GM19467 (cell line): ENCODE results near the gene INPP4A.

Experiments
- ATAC-seq: cut with Tn5 transposase; IDR thresholded peaks from one replicate; pipeline ENCODE4 v1.9.1; 2021; ENCODE audit warnings: mild to moderate bottlenecking, moderate library complexity; ENCODE audit not compliant: unreplicated experiment

The INPP4A gene

DNA sequence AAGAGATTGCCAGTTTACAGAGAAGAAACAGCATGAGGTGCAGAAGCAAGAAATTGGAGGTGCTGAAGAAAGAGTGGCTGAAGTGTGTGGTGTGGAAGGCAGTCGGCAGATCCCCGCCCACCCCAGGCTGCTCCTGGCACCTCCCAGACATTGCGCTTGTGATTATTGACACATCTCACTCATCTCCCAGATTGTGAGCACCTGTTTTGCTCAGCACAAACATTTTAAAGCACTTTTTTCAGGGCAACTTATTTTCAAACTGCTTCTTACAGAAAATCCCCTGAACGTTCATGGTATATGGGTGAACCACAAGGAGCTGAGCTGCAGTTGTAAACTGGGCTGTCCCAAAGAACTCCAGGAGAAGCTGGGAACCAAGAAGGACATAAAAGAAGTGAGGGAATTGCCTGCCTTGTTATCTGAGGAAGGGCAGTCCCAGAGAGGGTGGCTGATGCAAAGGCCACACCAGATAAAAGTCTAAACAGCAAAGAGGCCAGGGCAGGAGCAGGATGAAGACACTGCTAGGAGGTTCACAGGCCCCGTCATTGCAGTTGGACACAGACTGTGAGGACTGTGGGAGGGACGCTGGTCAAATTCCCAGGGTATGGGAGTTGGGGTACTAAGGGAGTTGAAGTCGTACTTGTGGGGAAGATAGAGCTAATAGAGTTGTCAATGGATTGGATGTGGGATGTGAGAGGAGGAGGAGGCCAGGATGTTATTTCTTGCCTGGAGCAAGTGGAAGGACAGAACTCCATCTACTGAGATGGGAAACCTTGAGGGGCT is 65.1 kb downstream of the INPP4A start:
- no peak for ATAC-seq

DNA sequence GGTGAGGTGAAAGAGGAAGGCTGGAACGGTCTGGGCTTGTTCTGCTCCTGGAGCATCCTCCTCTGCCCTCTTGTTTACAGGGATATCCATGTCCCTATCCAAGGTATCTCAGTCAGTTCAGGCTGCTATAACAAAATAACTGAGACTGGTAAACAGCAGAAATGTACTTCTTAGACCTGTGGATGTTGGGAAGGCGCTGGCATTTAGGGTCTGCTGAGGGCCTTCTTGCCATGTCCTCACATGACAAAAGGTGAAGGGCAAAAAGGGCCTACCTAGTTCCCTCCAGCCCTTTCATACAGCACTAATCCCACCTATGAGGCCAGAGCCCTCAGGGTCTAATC is 65.6 kb downstream of the INPP4A start:
- ATAC-seq, result no peak

DNA sequence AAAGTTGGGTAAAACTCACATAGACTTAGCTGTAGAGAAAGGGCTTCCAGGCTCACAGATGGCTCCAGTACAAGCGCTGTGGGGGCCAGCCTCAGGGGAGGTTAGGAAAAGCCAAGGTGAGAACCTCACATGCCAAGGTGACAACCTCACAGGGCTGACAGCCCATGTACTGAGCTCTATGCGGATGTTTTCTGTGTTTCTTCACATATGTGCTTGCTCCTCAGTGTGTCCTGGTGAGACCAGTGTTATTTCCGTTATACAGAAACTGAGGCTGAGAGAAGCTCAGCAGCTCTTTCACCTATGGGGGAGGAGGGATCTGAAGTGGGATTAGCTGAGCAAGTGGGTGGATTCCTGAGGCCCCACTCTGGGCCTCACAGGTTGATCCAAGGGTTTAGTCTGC is 67.3 kb downstream of the INPP4A start:
- ATAC-seq, result no peak

DNA sequence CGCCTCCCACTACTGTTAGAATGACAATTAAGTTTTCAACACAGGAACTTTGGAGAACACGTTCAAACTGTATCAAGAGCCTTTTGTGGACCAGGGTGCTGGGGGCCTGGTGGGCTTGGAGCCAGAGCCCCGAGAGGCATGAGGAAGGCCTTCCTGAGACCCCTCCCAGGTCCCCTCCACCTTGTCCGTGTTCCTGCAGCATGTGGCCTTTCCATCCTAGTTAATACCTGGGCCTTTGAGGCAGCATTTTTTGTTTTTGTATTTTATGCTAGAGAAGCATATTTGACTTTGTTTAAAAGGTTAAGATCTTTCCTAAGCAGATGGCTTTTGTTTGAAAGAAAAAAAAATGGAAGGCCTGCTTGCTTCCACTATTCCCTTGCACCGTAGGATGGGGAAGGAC is 68.0 kb downstream of the INPP4A start:
- ATAC-seq, result no peak

DNA sequence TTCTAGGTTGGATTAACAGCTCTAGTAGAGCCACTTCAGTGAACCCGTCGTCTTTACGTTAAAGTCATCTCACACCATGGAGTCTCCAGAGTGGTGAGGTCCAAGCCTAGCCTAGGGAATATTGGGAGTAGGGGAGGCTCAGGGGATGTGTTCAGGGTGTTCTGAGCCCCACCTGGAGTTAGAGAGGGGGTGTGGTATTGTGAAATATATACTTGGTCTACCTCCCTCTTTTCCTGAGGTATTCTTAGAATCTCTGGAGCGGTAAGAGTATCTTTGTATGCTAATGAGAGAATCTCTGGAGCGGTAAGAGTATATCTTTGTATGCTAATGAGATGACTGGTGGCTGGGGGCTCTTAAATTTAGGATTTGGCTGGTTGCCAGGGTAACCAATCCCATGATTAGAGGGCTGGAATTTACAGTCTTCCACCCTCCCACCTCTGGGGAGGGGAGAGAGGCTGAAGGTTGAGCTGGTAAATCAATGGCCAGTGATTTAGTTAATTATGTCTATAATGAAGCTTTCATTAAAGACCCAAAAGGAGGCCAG is 69.5 kb downstream of the INPP4A start:
- no peak for ATAC-seq

DNA sequence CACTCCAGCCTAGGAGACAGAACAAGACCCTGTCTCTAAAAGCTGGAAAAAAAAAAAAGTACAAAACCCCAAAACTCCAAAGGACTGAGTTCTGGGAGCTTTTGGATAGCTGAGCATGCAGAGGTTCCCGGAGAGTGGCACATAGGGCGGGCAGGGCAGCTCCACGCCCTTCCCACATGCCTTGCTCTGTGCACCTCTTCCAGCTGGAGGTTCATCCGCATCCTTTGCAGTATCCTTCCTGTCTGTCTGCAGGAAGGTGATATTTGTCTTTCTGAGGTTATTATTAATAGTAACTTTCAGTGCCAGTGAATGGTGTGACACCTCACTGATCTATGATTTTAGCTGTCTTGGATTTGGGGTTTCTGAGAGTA is 70.2 kb downstream of the INPP4A start:
- no peak for ATAC-seq

DNA sequence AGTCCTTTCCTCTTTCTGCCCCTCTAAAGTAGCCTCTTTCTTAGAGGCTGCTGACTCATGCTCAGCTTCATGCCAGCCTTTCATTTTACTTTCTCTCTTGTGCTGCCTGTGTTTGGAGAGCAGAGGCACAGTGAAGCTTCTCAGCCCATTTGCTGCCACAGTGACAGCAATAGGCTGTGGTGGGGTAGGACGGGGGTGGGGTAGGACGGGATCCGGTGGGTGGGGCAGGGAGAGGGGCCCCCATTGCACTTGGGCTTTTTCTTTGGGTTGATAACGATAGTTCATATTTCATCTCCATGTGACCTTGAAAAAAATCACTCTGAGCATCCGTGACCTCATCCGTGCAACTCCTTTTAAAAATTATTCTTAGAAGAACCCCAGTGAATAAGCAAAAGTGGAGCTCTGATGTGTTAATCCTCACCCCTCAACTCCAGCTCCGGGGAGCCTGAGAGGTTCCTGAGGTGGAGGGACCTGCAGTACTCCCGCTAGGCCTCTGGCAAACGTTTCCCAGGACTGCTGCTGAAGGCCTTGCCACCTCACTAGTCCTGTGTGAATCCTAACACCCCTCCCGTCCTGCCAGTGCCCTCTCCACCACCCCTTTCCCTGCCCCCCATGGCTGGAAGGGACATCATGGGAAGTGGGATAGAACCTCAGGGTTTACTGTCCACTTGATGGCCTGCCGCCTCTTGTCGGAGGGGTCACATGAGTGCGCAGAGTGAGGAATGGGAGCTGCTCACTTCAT is 70.8 kb downstream of the INPP4A start:
- ATAC-seq, result no peak

DNA sequence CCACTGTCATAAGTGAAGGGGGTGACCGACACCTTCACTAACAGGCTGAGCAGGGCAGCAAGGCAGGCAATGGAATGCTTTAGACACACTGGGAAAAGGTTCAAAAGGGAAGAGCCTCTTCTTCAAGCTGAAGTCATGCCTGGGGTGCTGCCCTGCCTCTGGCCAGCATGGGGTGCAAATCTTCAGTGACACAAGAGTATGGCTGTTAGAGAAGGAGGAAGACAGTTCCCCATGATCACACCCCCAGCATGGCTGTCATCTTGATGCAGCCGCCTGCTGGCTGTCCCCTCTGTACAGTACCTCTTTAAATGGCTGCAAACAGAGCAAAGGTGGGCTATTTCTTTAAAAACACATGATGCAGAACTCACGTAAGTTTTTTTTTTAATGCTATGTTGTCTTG is 71.9 kb downstream of the INPP4A start:
- no peak for ATAC-seq

DNA sequence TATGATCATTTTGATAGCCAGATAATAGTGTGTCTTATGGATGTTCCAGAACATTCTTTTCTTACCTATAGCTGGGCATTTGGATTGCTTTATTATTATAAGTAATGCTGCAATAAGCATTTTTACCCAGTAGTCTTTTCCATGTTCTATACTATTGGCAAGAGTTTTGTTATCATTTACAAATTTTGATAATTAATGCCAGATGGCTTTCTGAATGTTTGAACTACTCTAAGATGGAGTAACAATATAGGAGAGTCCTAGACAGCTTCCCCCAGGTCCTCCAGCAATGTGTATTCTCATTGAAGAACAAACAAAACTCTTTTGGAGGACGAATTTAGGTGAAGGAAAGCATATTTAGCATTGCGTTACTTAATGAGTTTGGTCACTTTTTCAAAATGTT is 73.0 kb downstream of the INPP4A start:
- no peak for ATAC-seq

DNA sequence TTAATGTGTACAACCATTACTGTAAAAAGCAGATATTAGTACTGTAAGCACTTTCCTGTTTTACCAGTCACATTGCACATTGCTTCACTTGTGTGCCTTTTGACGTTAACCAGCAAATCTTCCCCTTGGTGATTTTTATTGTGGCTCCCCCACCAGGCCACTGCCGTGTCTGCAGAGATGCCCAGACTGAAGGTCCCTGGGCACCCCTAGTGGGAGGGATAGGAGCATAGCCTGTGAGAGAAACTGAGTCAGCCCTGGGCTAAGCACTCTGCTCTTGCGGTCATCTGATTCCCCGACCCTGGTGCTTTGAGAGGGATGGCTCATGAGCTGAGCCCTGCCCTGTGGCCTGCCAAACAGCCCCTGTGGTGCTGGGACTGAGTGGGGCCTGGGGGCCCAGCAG is 73.4 kb downstream of the INPP4A start:
- no peak for ATAC-seq

DNA sequence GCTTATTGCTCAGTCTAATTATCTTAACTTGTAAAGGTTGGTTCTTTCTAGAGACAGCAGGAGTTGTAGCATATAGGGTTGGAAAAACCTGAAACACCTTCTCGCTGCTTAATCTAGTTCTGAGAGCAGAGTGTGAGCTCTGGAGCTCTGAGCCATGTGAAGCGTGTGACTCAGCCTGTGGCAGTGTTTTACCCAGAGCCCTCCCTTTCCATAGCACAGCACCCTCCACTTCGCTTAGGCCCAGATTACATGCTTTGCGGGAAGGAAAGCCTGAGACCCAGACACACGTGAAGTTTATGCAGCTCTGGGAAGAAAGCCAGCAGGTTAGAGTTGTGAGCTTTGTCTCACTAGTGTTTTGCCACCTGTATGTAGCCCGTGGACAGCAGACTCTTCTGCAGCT is 74.5 kb downstream of the INPP4A start:
- no peak for ATAC-seq

DNA sequence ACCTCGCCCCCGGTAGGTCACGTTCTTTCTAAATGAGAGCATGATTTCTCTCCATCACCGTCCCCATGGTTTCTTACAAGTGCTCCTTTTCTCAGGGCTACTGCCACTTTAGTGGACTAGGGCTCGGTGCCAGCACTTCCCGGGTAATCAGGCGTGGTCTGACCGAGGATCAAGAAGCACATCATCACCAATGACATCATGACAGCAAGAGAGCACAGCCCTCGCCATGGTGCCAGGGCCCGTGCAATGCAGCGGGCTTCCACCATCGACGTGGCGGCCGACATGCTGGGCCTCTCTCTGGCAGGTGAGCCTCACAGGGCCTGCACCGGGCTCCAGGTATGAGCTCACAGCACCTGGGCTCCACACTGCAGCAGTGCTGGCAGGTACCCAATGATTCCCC is 75.2 kb downstream of the INPP4A start:
- ATAC-seq, result no peak

DNA sequence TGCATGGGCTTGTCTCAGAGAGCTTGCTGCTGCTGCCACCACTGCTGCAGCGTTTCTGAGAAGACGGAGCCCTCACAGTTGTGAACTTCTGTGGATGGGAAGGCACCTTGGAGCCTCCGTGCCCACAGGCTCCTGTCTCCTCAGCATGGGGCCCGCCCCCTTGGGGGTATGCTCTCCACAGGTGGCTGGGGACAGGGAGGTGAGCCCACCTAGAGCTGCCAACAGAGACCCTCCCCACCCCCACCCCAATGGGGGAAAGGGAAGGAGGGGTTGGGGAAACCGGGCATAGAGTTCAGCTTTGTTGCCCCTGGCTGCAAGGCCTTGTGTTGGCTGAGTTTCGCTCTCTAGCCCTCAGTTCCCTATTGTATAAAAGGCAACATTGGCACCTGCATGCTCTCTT is 76.1 kb downstream of the INPP4A start:
- no peak for ATAC-seq

DNA sequence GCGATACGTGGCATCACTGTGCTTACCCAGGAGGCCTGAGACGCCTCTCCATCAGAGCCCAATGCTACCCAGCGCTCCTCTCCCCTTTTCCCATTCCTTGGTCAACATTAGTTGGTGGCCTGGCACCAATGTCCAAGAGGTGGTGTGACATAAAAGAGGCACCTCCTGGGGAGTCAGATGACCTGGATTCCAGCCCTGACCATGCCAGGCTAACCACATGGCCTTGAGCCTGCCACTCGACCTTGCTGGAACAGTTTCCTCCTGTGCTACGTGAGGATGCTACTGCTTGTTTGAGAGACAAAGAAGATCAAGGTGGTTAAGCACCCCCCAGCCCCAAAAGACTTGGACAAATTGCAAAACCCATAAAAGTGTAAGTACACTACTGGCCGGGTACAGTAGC is 76.6 kb downstream of the INPP4A start:
- ATAC-seq, result no peak

DNA sequence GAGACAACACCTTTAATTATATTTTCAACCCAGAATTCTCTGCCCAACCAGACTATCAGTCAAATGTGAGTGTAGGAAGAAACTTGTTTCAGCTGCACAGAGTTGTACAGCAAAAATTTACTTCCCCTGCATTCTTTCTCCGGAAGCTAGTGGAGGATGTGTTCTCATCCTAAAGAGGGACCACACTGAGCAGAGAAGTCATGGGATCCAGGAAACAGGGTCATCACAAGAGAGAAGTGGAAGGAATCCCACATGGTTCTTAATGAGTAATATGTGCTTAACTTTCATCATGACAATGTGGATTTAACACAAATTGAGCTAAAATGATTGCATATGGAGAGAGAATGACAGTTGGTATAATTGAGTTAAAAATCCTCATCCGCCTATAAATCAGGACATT is 78.2 kb downstream of the INPP4A start:
- ATAC-seq, result no peak

DNA sequence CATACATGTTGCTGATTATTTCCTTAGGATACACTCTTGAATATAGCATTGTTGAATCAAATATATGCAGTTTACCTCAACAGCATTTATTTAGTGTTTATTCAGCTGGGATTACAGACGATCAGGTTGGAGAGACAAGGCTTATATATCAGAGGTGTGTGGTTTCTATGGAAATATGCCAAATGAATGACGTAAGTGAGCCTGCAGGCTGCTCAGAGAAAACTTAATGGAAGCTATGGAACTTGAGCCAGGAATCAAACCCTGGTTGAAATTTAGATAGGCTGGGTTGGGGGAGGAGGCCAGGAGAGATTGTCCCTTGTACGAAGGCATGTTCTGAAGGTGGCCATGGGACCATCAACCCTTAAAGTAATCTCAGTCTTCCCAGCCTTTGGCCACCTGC is 79.5 kb downstream of the INPP4A start:
- no peak for ATAC-seq

DNA sequence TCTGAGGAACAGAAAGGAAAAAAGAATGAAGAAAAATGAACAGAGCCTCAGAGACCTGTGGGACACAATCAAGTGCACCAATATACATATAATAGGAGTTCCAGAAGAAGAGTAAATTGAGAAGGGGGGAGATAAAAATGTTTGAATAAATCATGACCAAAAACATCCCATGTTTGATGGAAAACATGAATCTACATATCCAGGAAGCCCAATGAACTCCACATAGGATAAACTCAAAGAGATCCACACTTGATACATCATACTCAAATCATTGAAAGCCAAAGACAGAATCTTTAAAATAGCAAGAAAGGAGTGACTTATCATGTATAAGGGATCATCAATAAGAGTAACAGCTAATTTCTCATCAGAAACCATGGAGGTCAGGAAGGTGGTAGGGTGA is 83.7 kb downstream of the INPP4A start:
- ATAC-seq, result no peak

DNA sequence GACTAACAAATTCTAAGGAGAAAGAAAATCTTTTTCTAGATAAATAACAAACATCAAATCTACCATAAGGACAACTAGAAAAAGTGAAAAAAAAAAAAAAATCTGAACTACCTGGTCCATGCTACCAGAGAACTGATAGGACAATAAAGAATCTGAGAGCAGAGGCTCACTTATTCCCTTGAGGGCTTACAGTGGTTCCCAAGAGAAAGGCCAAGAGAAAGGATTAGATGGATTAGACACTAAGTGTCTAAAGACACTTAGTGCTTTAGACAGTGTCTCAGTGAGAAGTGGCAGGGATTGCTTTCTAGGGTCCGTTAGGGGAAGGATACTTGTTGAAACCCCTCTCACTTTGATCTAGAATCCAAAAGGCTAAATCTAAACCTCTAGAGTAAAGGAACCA is 85.5 kb downstream of the INPP4A start:
- no peak for ATAC-seq

DNA sequence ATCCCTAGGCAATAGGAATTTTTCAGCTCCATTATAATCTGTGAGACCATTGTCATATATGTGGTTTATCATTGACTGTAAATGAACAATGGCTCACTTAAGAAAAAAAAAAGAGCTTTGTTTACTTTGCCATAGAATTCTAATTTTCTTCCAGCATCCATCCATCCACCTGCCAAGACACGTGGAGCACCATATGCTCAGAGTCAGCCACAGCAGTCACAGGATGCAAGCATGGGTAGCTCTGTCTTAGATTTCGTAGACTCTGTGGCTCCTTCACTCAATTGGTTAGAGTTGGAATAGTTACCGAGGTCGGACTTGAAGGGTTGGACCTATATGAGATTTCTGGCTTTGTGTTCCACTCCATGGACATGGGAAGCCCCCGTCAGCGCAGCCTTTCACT is 88.1 kb downstream of the INPP4A start:
- ATAC-seq, result no peak

DNA sequence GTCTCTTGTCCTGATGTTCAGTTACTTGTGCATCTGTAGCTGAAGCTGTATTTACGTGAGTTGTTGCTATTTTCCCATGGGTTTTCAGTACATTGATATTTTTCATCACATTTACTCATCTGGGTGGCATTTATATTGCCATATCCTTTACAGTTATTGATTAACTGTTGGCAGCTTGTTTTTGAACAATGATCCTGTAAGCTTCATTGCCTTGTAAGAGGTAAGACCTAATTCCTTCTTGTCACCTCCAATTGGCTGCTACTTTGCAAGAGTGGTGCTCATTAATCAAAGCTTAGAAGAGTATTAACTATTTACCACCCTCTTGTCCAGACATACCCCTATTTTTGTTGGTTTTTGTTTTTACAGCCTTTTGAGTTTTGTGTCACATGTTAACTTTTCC is 88.9 kb downstream of the INPP4A start:
- ATAC-seq, result no peak

DNA sequence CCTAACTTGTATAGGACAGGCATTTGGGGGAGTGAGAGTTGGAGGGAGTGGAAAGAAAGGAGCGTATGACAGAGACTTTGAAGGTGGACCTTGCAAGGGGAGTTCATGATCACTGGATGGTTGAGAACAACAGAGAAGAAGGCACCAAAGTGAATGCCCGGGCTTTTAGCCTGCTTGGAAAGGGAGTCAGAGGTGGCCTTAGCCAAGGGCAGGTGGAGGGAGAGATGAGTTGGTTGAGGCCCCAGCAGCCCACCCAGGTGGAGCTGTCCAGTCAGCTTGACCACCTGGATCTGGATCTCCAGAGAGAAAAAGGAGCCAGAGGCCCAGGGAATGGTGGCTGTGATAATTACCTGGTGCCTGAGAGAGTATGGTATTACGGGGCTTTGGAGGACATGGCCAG is 90.1 kb downstream of the INPP4A start:
- ATAC-seq, result no peak

DNA sequence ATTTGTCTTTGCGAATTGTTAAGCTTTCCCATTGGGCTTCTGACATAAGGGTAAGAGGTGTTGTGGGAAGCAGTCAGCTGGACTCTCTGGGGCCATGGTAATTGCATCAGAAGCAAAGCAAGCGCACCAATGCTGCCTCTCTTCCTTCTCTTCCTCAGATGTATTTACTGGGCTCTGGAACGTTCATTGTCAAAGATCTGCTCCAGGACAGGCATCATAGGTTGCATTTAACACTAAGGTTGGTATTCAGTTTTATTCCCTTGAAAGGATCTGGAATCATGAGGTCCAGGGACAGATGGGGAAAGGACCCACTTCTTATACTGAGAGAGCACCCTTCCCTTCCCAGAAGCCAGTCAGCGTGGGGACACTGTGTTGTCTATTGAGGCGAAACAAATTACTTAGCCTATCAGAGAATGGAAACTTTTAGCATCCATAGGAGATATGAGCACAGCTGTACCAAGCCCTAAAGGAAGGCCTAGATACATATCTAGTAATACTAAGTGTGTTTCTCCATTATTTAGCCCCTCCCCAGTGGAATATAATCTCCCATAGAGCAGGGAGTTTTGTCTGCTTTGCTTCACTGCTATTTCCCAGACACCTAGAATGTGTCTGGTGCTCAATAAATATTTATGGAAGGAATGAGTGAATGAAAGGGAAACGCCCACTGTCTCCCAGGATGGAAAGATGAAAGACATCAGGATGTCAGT is 91.5 kb downstream of the INPP4A start:
- no peak for ATAC-seq
